Stimulated activated CD8-positive, alpha-beta memory T cell treated with anti-CD3 and anti-CD28 coated beads, Interleukin-12 subunit alpha, Interleukin-12 subunit beta, amount 100 ng/mL, for 24 hours (primary cell): ENCODE data around the gene HIVEP3.

Experiments used
- DNase-seq: peaks from one replicate; pipeline ENCODE4 v3.0.0-alpha.2; 2020; ENCODE audit errors: extremely low read depth

Gene HIVEP3

DNA sequence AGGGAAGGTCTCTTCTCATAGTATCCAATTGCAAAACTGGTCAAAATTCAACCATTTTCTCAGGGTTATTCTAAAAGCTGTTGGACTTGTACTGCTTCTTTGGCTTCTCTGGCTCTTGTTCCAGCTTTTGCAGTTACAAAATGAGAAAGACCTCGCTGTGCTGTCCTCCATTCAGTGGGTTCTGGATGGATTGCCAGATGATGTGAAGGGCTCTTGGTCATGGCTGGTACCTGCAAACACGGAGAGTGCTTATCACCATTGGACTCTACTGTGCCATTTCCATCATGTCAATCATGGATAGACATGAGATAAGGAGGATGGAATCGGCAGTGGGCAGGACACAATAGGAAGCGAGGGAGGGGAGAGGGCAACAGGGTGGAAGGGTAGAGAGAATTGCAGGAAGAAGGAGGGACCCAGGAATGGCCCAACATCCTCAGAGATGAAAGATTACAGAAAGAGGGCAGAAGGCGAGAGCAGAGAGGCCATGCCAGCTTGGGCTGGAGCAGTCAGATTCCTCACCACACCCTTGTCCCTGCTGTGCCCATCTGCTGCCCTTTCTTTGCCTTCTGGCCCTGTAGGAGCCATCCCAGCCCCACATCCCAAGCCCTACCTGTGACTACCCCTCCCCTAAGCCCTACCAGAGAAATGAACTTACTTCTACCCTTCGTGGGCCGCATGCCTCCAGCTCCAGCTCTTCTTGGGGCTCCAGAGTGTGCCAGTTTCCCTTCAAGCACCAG lies 70.3 kb downstream of the HIVEP3 start:
- no peak for DNase-seq

DNA sequence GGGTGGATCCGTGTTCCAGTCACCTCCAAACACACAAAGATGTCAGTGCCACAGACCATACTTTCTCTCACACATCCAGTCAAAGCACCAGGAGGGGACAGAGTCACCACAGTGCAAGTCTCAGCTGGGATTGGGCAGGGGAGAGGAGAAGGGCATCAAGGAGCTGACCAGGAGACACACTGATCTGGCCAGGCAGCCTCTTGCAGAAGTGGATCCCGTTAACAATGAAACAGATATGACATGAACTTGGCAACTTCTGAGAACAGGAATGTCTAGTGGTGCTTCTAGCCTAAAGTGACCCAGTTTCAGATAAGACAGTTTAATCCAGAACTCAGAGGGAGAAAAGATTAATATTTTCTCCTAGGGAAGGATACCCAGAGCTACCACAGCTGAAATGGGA lies 71.0 kb downstream of the HIVEP3 start:
- no peak for DNase-seq

DNA sequence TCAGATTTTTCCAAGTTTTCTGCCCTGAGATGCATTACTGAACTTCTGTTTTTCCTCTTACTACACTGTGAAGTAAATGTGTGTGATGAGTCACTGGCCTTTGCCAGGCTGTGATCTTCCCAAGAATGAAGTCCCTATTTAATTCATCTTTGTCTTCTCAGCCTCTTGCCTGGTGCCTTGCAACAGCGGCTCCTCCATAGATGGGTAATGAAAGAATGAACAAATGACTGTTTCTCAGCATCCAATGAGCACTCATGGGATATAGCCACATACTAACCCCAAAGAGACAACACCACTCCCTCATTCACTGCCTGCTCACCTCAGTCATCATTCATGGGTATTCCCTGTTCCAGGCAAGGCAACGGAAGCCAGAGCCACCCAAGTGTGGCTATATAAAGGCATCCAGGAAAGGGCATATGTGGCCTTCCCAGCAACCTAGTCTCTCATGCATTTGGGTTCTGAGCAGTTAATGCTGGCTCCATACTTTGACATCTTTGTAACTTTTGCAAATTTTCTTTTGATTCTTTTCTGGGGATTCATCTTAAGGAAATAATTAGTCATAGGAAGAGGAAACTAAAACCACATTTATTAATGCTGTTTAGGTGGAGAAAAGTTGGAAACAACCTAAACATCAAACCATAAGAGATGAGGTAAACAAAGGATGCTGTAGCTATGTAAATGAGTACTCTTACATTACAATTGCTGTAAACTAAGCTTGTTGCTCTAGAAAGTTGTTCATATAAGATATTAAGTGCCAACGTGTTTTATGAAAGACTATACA lies 71.9 kb downstream of the HIVEP3 start:
- no peak for DNase-seq

DNA sequence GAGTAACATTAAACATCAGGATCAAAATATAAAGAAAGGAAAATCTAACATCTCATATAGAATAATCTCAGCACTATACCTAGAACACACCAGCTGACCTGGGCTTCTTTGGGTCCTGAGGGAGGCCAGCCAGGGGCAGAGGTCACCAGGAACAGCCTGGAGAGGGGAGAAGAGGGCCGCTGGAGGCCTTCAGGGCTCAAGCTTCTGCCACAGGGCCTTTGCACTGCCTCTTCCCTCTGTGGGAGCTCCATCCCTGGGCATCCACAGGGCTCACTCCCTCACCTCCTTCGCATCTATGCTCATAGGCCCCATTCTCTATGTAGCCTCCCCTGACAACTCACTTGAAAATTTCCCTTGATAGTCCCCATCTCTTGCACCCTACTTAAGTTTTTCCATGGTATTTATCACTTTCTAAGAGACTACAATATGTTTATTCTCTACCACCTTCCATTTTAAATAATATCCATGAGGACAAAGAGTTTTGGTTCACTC lies 73.9 kb downstream of the HIVEP3 start:
- DNase-seq, result no peak

- no peak for DNase-seq
Observed at GRCh38 chr1:41844255-41844654, 74.5 kb downstream of the HIVEP3 start.

DNA sequence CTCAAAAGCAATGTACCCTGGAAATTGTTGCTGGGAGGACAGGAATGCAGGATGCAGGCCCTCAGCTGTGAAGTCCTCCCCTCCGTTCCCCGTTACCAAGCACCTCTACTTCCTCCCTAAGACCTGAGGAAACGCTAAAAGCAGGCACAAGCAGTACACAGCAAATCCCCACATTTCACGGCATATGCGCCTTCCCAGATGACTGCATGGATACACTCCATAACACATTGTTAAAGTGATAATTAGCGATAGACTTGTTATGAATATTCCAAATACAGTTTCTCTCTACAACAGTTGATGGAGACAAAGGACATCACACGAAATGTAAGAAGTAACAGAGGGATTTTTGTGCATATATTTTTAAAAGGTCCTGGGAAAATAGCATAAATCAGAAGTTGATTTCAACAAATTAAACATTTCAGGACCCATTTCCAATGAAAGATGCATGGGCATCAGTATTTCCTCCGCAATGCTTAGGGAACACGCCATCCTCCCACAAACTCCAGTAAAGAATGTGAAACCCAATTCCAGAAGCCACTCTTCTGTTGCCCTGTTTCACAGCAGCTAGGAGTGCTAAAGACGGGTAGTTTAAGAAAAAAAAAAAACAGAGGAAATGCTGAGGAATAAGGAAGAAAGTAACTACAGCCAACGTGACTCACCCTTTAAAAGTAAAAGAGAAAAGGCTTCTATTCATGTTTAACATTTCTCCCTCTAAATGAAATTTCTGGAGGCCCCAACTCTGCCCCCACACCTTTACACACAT lies 75.5 kb downstream of the HIVEP3 start:
- DNase-seq, result no peak

DNA sequence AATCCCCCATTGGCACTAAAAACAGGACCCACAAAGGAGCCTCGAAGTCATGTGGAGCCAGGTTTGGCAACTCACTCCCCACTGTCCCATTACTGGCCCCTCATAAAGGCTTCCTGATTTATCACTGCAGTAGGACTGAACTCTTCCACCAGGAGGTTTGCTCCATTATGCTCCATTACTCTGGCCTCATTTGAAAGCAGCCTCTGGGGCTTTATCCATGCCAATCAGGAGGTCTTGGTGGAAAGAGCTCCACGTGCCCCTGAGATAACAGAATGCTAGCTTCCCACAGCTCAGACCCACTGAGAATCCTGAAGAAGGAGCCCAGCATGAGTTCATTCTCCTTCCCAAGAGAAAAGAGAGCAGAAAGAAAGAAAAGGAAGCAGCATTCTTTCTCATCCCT lies 76.4 kb downstream of the HIVEP3 start:
- DNase-seq, result no peak

- no peak for DNase-seq
Observed at GRCh38 chr1:41840592-41841246, 78.0 kb downstream of the HIVEP3 start.

GRCh38 chr1:41838266-41838665 lies 80.5 kb downstream of the HIVEP3 start:
- no peak for DNase-seq

DNA sequence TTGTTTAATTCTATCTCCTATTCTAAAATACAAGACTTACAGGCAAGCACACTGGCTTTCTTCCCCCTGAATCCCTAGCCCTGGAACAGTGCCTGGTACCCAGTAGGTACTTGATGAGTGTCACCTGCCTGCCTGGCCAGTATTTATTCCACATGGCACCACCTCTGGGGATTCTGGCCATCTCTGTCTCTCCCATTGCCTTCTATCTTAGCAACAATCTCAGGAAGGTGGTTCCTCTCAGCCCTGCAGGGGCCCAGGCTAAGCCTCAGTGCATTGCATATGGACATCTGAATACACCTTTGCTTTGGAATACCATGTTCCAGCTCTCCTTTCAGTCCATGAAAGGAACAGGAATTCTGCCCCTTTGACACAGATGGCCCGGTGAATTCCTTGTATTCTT lies 81.0 kb downstream of the HIVEP3 start:
- no peak for DNase-seq

- DNase-seq, result no peak
Observed at GRCh38 chr1:41835485-41835884, 83.2 kb downstream of the HIVEP3 start.

GRCh38 chr1:41833519-41834000 lies 85.2 kb downstream of the HIVEP3 start:
- no peak for DNase-seq

GRCh38 chr1:41830726-41831125 lies 88.0 kb downstream of the HIVEP3 start:
- DNase-seq, result no peak

- DNase-seq, result no peak
Observed at GRCh38 chr1:41827991-41828570, 90.6 kb downstream of the HIVEP3 start.

- no peak for DNase-seq
Observed at GRCh38 chr1:41823471-41823870, 95.3 kb downstream of the HIVEP3 start.

DNA sequence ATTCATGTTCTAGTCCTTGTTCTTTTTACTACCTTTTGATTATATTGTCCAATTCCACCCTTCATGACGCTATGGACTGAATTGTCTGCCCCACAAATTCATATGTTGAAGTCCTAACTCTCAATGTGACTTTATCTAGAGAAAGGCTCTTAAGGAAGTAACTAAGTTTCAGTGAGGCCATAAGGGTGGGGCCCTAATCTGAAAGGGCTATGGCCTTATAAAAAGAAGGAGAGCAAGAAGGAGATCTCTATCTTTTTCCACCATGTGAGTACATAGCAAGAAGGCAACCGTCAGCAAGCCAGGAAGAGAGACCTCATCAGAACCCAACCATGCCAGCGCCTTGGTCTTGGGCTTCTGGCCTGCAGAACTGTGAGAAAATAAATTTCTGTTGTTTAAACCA lies 95.9 kb downstream of the HIVEP3 start:
- DNase-seq, result no peak

GRCh38 chr1:41819843-41820242 lies 98.9 kb downstream of the HIVEP3 start:
- DNase-seq, result no peak

GRCh38 chr1:41819069-41819468 lies 99.7 kb downstream of the HIVEP3 start:
- no peak for DNase-seq

GRCh38 chr1:41816061-41816460 lies 102.7 kb downstream of the HIVEP3 start:
- no peak for DNase-seq

DNA sequence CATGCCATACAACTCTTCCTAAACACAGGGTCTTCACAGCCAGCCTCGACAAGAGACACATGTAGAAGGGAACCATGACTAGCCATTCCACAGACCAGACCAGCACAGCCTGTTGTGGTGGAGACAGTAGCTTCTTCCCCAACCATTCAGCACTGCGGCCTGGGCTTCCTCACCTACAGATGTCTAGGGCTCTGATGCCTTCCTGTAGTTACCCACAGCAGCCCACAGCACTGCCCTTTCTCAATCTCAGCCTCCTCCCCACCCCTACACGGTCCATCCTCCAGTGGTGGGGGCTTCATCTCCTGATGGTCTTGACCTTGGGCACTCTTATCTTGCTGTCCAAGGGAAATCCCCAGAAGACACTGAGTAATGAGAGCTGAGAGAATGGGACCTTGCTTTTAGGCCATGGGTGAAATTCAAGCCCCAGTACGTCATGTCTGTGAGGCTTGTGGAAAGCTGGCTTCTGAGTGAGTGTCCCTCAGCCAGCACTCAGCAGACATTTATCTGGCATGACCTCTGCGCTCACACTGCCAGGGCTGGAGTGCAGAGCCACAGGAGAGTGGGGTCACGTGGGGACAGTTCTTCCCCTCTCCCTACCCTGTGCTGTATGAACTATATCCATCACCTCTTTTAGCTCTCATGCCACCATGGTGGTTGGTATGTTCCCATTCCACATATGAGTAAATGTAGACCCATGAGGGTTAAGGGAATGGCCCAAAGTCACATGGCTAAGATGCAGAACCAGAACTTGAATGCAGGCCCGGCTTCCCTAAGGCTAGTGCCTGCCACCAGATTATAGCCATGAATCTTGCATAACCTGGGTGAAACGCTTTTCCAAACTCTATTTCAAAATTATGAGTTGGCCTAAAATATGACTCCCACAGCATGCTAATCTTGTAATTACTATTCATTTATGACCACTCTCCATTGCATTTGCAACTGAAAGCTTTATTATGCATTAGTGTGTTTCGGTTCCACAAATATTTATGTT lies 104.7 kb downstream of the HIVEP3 start:
- DNase-seq, result no peak
